GM18858 (cell line): ENCODE measurements around the gene BCL11A.
"Not testable (repeated sequence)": the region's sequence is repeated elsewhere in the genome, so short reads cannot be mapped to it uniquely, and the experiment has no call there.

Experiments used
- ATAC-seq: cut with Tn5 transposase; IDR thresholded peaks from one replicate; pipeline ENCODE4 v1.9.1; 2021; ENCODE audit not compliant: unreplicated experiment

The BCL11A gene

DNA sequence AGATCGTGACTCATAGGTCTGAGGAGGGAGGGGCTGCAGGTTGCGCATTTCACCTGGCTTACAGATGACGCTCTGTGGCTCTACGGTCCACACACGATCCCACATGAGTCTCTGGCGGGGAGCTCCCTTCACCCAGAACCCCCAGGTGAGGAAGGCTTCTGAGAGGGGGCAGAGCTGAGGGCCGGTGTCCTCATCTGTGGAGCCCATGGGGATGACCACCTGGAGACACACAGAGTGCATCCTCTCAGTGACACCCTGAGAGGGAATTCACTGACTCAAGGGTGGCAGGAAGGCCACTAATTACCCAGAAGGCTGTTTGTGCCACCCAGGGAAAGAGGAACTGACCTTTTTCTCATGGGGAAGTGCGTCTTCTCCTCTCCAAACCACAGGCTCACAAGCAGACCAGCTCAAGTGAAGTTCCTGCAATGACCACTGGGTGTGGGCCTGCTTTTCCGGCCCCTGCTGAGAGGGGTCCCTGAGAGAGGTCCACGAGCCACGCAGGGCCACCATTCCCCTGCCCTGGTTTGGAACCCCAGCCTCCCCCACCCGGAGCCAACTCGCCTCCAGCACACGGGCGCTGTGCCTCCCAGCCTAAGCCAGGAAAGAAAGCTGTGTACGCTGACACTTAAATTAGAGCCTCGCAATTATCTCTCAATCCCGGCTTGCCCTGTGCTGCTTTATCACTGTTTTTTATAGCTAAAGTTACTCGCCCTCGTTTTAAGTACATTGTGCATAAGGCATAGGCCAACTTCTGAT, 114.1 kb downstream of the BCL11A start:
- ATAC-seq: peak; percentile 98

DNA sequence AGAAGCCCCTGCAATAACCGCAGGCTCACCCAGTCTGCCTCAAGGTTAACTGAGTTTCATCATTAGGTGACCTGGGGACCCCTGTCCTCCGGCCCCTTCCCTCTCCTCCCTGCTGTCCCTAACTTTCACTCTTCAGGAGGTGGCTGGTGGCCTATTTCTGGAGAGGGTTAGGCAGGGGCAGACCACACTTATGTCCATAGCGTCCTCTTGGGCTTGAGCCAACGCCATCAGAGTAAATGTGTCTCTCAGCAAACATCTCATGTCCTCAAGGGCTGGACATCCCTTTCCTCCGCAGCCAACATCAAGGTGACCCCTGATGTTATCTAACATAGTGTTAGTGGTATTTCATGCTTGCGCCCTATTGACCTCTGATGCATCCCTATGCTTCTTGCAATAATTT, 114.8 kb downstream of the BCL11A start:
- no peak for ATAC-seq

DNA sequence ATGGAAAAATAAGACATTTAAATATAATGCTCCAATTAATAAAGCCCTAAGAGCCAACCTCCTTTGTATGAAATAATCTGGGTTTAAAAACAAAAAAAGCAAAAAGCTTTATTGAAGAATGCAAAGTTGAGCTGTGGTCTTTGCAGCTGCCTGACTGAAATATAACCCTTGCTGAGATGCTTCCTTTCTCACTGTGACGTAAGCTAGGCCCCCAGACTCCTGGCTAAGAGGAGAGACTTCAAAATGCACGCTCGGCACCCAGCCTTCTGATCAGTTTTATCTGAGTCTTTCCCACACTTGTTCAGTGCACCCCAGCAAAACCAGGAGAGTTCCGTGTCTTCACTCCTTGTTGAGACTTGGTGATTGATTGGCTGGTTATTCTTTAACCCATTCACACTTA, 115.3 kb downstream of the BCL11A start:
- ATAC-seq: no peak

DNA sequence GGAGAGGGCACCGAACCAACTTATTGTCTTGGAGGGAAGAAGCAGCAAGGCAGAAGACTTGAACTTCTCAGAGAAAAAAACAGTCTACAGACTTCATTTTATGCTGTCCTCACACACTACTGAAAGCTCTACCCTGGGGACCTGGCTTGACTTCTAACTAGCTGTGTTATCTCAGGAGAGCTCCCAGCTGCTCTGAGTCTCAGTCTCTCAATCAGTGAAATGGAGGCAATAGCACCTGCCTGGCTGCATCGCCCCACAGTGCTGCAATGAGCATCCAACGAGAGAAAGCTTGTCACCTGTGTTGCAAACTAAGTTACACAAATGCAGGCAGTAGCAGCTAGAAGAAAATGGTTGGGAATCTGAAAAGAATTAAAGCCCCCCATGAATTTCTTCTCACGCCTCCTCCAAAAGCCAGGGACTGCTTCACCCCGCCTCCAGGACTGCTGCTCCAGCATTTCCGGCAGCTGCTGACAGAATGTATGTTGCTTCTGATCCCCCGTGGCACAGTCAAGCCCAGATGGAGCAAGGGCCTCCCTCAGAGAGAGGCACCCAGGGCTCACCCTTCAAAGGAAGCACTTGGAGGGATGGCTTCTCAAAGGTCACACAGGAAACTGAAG, 116.3 kb downstream of the BCL11A start:
- ATAC-seq: no peak

DNA sequence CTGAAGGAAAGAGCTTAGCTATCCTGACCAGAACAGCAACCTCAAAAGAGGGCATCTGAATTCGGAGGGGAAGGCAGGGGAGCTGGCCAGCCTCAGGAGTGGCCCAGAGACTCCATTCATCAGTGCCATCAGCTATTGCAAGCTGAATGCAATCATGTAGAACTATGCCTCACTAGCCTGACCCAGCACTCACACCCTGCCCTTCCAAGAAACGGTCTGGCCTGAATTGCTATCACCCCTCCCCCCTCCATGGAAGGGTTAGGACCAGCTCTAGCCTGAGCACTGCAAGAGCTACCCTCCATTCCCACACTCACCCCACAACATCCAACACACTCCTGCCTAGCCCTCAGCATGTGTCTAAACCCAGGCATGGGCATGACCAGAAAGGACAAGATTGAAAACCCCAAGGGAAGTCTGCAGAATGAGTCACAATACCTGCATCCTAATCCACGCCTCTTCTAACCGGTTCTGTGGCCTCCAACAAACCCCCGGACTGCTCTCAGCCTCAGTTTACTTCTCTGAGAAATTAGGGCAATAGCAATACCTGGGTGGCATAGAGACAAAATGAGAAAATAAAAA, 120.3 kb downstream of the BCL11A start:
- no peak for ATAC-seq

DNA sequence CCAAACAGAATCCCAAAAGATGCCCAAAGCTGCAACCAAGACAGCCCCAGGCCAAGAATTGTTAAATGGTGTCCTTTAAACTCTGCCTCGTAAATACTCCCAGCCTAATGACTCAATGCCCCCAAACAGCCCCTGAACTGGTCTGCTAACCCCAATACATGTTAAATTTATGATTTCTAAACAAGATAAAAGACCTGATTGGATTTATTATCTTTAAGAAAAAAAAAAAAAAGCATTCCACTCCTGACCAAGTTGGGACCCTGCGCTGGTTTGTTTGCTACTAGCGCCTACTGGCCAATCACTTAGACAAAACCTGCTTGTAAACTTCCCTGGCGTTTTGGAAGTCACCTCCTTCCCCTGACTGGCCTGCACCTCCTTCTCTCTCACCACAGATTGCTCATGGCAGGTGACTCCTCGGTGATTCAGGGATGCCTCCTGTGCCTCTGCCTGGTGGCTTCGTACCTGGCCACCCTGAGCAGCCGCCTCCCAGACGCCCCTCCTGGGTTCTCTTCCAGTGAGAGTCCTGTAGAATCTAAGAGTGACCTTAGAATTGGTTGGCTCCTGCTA, 121.3 kb downstream of the BCL11A start:
- no peak for ATAC-seq

DNA sequence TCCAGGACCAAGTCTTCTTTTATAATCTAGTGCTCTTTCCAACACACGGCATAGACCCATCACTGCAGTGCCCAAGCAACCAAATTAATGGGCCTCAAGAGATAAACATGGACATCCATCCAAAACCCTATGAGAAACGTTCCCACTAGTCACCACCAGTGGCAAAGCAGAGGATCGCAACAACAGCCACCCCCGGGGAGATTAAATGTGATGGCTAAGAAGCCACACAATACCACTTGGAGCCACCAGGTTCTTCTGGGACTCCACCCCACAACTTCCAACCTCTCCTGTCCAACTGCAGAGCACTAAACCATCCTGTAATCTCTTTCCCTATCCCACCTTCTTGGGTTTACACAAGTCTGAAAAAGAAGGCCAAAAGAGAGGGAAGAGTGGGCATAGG, 123.8 kb downstream of the BCL11A start:
- ATAC-seq: no peak

DNA sequence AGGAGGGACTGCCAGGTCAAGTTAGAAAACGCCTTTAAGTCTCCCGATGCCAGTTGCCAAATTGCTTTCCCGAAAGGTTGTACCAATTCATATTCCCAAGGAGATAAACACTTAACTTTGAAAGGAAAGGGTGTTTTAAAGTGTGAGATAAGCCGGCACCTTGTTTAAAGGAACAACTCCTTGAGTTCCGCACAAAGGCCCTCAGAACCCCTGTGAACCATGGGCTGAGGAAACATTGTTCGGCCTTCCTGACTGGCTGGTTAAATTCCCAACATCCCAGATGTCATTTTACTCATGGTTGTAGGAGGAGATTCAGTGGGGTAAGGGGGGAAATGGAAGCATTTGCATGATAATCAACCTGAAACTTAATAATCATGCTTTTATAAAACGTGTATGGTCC, 126.6 kb downstream of the BCL11A start:
- ATAC-seq: no peak

DNA sequence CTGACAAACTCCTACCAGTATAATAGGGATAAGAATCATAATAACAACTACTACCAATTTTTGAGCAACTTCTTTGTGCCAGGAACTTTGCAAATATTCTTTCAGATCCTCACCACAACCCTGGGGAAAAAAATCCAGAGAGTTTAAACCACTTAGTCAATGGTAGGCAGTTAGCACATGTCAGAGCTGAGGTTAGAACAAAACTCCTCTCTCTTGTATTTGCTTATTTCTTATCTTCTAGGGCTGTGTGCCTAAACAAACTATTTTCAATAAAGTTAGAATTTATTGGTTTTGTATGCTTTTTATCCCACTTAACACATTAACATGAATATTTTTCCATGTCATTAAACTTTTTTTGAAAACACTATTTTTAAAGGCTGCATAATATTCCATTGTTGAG, 127.1 kb downstream of the BCL11A start:
- no peak for ATAC-seq

DNA sequence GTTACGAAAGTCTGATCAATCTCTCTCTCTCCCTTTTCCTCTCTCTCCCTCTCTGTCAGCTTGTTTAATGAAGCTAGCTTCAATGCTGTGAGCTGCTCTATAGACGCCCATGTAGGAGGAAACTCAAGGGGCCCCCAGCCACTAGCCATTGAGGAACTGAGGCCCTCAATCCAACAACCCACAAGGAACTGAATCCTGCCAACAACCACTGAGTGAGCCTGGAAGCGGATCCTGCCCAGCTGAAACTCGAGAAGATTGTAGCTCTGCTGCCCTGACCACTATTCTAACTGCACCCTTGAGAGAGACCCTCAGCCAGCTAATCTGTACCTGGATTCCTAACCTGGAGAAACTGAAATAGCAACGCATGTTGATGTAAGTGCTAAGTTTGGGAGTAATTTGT, 129.2 kb downstream of the BCL11A start:
- ATAC-seq: no peak

DNA sequence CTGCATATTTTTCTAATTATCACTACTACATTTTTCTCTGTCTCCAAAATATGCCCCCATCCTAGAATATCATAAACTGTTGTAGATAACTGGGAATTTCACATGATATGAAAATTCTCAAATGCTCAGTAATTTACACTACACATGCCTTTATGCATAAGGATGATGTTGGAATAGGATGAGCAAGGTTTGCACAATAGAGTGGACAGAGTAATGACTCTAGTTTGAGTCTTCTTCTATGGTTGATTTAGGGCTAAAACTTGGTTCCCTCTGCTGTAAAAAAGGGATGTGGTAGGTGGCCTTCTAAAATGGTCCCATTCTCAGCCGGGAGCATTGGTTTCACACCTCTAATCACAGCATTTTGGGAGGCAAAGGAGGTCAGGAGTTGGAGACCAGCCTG, 129.9 kb downstream of the BCL11A start:
- no peak for ATAC-seq

DNA sequence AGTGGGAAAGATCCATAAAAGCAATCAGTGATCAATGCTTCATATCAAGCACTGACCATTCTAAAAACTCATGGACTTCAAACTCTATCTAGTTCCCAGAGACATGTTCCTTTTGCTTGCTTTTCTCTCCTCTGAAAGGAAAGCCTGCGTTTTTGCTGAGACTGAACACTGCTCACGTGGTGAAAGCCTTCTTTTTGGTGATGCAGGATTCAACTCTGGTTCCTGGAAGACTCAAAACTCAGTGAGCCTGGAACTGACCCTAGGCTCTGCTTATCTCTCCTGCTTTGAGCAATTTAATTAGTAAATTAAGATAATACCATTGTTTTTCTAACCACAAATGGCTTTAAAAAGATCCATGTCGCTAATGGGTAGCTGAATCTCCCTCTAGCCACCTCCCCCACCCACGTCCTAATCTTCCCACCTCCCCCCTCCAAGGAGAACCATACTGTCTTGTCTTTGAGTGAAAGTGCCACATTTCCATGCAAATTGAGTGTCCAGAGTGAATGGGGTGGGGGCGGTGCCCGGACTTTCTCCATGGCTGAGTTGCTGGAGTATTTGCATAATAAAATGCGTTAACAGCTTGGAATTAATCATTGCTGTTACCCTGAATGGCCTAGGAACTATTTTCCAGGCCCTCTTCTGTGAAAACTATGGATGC, 130.5 kb downstream of the BCL11A start:
- ATAC-seq: no peak

DNA sequence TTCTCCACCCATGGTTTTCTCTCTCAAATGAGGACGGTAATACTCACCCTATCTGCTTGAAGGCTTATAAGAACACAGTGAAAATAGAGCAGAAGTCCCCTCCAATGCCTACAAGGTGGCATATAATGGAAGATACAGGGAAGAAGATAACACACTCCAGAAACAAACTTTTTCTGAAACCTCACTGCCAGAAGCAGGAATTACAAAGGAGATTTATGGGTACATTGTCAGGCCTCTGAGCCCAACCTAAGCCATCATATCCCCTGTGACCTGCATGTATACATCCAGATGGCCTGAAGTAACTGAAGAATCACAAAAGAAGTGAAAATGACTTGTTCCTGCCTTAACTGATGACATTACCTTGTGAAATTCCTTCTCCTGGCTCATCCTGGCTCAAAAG, 136.2 kb downstream of the BCL11A start:
- not testable (repeated sequence) for ATAC-seq

DNA sequence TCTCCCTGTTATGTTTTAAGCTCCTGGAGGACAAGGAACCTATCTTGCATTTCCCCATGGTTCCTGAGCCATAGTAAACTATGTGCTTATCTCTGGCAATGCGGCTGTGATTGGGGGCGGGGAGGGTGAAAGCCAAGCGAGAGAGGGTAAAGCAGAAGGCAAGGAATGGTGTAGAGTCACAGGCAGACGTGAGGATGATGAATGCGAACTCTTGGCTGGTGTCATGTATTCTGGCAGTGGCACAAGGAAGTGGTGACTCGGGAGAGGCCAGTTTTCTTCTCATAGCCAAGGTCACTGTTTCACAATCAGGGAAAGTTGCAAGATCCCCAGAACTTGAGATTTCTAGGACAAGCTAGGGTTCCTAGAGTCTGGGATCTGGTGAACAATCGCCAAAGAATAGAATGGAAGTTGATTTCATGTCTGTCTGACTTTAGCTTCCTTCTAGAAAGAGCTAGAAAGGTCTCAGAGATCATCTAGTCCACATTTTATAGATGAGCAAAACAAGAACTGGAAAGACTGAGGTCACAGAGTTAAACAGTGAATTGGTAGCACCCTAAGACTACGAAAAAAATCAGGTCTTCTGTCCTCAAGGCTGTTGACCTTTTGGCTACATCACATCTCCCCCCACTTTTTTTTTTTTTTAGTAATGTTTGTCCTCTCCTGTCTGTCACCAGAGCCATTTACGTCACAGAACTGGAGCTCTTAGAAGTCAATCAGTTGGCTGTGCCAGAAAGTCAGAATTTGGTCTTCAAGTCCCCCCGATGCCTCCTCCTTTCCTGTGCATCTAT, 137.0 kb downstream of the BCL11A start:
- no peak for ATAC-seq

DNA sequence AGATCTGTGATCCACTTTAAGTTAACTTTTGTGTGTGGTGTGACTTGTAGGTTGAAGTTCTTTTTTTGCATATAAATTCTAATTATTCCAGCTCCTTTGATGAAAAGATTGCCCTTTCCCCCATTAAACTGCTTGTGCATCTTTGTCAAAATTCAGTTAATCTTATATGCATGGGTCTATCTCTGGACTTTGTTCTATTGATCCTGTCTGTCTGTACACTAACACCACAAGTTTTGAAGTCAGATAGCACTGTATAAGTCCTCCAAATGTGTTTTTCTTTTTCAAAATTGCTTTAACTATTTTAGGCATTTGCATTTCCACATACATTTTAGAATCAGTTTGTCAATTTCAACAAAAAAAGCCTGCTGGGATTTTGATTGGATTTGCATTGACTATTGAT, 137.6 kb downstream of the BCL11A start:
- ATAC-seq: no peak

DNA sequence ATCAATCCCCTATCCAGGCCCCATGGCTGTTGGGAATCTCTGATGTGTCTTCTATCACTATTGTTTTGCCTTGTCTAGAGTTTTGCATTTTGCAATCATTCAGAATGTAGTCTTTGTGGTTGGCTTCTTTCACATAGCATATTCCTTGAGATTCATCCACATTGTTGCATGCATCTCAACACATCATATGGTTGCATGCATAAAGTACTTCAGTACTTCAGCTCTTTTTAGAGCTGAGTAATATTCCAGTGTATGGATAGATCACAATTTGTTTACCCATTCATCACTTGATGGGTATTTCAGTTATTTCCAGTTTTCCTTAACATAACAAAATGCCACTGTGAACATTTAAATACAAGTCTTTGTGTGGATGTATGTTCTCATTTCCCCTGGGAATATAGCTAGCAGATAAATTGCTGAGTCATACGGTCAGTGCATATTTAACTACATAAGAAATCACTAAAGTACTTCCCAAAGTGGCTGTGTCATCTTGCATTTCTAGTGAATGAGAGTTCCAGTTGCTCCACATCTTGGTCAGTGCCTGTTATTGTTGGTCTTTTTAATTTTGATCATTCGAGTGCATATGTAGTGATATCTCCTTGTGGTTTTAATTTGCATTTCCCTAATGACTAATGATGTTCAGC, 138.8 kb downstream of the BCL11A start:
- no peak for ATAC-seq

DNA sequence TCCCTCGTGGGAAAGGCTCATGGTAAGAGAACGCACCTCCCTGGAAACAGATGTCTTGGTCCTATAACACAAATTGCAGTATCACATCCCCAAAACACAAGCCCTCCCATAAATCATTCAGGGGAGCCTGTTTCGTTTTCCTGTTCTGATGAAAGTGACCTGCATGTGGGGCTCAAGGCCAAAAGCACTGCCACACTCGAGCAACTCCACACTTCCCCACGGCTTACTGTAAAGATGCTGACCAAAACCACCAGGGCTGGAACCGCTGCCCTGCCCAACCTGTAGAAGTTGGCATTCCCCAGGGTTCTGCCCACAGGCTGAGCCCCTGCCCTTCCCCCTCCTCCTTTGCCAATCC, 139.7 kb downstream of the BCL11A start:
- peak; percentile 64 for ATAC-seq

DNA sequence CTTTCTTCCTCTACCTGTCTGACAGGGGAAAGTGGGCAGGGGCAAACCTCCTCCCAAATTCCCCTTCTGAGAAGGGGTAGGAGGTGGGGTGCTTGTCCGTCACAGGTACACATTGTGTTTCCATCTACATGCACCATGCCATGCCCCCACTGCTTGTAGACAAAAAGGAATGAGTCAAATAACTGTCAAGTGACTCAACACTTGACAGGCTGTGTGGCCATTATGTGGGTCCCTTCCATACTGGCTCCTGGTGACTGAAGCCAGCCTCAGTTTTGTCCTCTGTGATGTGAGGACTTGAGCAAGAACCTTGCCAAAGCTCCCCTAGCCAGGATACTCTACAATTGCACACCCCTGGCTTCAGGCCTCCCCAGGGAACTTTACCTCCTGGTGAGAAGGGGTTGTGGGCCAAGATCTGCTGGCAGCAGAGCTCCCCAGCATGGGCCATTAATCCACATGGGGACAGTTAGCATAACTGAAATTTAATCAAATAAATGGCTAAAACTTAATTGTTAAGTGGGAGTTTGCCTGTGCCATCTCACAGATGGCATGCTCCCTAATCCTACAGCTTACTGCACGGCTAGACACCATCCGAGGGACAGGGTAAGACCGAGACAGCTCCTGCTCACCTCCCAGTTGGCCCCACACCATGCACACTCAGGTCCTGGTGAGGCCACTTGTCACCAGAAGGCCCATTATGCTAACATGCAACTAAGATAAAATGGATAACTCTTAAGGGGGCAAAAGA, 140.2 kb downstream of the BCL11A start:
- no peak for ATAC-seq

DNA sequence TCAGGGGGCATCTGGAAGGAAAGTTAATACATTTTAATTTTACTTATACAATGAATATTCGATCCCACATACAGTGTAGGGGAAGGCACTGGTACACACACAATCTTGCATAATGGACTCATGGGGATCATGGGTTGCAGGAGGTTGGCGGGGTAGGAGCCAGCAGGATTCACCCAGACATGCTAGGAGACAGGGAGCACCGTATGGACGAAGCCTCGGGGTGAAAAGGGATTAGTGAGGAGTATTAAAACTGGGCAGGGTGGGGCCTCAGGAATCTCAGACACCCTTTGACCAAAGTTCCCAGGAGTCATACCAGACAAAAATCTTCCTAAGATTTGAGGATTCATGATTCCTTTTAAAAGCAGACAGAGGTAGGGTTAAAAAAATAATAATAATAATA, 140.8 kb downstream of the BCL11A start:
- no peak for ATAC-seq

DNA sequence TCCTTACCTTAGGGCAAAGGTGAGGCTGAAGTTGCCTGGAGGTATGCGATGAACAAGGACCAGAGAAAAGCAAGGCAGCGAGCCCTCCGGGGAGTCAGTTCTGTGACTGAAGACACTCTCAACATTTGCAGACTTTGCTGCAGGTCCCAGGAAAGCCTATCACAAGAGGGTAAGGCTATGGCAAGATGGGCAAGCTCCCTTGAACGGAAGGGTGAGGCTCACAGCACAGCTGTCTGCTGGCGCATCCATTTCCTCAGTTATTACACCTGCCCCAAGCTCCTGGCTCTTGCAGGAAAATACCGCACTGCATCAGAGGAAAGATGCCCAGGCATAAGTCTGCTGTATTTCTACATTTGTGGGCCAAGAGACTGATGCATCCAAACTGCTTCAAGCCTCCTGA, 141.4 kb downstream of the BCL11A start:
- no peak for ATAC-seq
